Upper lobe of right lung (tissue), 1 donor: ENCODE results near the gene ATG12. TPM values are rescaled to one million over a fixed set of nuclear protein-coding genes. Genes with fewer than 3 reads are reported as not detected.

Experiments used
- ATAC-seq: fragments of 200-7000 bp; cut with Tn5 transposase; one replicate; pipeline ENCODE4 v1.9.1; 2020; ENCODE audit warnings: mild to moderate bottlenecking, moderate library complexity
- DNase-seq: peaks from one replicate; pipeline ENCODE4 v3.0.0-alpha.2; 2020
- H3K27ac ChIP-seq: fragments of 200-600 bp; one replicate; pipeline ENCODE4 v1.8.0; 2022
- H3K27me3 ChIP-seq: fragments of 200-600 bp; one replicate; pipeline ENCODE4 v1.8.0; 2022; ENCODE audit warnings: mild to moderate bottlenecking
- H3K36me3 ChIP-seq: fragments of 200-600 bp; one replicate; pipeline ENCODE4 v1.8.0; 2022
- H3K4me1 ChIP-seq: fragments of 200-600 bp; one replicate; pipeline ENCODE4 v1.8.0; 2022
- H3K4me3 ChIP-seq: fragments of 200-600 bp; one replicate; pipeline ENCODE4 v1.8.0; 2022; ENCODE audit warnings: mild to moderate bottlenecking
- H3K9me3 ChIP-seq: fragments of 200-600 bp; one replicate; pipeline ENCODE4 v1.8.0; 2022
- intact Hi-C: fragments of 100-400 bp; cut with DNase I; formaldehyde crosslinking; loops from one replicate; pipeline ENCODE4 v1.11.0; 2022
- total RNA-seq: library from RNA; stranded (reverse); fragmentation: NEBNext Ultra II Directional; extraction: Animal tissue kit (Norgen Biotek cat#: 25700); gene quantifications from one replicate; pipeline ENCODE4 v1.2.1, GENCODE V29; 2021
- TF ChIP-seq, protein P1 (sequence below): fragments of 200-600 bp; IDR thresholded peaks from one replicate; pipeline ENCODE4 v1.8.0; 2022; ENCODE audit warnings: antibody characterized with exemption
- donor health status: DM: no; HTN: yes; CAD: no; lungs with severe emphysema.

The ATG12 gene
- total RNA-seq, 1 donor from 2014 or later, result 36.5 TPM

DNA sequence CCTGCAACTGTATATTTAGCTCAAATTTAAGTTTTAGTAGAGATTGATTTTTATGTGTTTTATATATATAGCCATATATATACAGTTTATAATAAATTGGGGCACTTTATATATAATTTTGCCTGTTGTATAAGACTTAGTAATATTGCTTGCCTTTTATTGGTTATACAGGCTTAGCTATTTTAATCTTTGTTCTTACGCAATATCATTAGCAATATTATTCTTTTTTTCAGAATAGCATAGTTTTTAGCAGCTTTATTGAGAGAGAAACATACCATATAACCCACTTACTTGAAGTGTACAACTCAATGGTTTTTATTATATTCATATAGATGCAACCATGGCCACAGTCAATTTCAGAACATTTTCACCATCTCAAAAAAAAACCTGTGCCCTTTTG, 52.9 kb downstream of the ATG12 start:
- no peaks in the 10 kb centered on the region for H3K4me1 ChIP-seq
- no peak overlapping the region for H3K4me3 ChIP-seq
- H3K36me3 ChIP-seq, result no peaks in the 10 kb centered on the region
- H3K27me3 ChIP-seq, result peaks cover 3% of the 10 kb centered on the region
- no peak for ATAC-seq
- DNase-seq, result no peak
- no peaks in the 10 kb centered on the region for H3K9me3 ChIP-seq
- H3K27ac ChIP-seq, result no peak overlapping the region
- intact Hi-C loops, result no loop called here
- TF ChIP-seq, protein P1, sequence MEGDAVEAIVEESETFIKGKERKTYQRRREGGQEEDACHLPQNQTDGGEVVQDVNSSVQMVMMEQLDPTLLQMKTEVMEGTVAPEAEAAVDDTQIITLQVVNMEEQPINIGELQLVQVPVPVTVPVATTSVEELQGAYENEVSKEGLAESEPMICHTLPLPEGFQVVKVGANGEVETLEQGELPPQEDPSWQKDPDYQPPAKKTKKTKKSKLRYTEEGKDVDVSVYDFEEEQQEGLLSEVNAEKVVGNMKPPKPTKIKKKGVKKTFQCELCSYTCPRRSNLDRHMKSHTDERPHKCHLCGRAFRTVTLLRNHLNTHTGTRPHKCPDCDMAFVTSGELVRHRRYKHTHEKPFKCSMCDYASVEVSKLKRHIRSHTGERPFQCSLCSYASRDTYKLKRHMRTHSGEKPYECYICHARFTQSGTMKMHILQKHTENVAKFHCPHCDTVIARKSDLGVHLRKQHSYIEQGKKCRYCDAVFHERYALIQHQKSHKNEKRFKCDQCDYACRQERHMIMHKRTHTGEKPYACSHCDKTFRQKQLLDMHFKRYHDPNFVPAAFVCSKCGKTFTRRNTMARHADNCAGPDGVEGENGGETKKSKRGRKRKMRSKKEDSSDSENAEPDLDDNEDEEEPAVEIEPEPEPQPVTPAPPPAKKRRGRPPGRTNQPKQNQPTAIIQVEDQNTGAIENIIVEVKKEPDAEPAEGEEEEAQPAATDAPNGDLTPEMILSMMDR, result no peak

DNA sequence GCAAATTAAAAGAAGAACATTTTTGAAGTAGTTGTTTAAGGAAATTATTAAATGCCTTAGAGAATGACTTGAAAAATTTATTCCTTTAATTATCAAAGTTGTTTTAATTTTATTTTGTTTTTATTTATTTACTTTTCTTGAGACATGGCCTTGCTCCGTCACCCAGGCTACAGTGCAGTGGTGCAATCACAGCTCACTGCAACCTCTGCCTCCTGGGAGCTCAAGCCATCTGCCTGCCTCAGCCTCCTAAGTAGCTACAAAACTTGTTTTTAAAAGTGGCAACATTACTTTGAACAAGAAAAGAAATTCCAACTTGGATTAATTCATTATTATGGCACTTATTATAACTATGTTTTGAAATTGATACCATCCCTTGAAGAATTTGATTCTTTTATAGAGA, 53.9 kb downstream of the ATG12 start:
- Histone ChIP-seq H3K4me3 (no peak overlapping the region), H3K4me1 (no peaks in the 10 kb centered on the region), H3K27ac (no peak overlapping the region), H3K27me3 (peaks cover 3% of the 10 kb centered on the region), H3K9me3 (no peaks in the 10 kb centered on the region), H3K36me3 (no peaks in the 10 kb centered on the region)
- no peak for DNase-seq
- TF ChIP-seq, protein P1, result no peak
- no peak for ATAC-seq
- intact Hi-C loops, result no loop called here

DNA sequence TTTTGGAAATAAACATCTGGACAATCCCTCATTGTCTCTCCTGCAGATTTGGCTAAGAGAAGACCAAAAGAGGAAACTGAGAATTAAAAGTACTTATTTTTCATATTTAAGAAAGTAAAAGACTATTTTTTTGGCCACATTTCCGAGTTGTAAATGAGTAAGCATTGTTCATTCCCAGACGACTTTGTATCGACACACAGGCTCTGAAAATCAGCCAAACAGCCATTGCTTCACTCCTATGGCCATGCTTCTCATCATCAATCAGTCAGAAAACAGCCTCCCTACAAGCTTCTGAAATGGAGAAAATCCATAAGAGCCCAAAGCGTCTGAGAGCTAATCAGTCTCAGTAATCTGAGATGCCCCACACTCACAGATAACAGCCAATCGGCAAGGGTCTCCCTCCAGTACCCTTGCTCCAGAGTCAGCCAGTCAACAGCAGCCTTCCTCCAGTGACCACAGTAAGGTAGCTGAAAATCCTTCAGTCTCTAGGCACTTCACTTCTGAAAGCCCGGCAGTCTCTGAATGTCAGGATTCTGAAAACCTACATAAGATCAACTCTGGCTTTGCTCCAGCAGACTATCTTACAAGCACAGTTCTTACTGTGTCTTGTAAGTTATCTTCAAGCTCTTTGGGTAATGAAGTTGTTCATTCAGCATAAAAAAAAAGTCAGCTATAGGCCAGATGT, 55.8 kb downstream of the ATG12 start:
- Histone ChIP-seq H3K27ac (no peak overlapping the region), H3K9me3 (no peaks in the 10 kb centered on the region), H3K4me1 (no peaks in the 10 kb centered on the region), H3K27me3 (peaks cover under 1% of the 10 kb centered on the region), H3K4me3 (no peak overlapping the region), H3K36me3 (no peaks in the 10 kb centered on the region)
- ATAC-seq, result no peak
- TF ChIP-seq, protein P1, result no peak
- no peak for DNase-seq
- intact Hi-C loops, result no loop called here

DNA sequence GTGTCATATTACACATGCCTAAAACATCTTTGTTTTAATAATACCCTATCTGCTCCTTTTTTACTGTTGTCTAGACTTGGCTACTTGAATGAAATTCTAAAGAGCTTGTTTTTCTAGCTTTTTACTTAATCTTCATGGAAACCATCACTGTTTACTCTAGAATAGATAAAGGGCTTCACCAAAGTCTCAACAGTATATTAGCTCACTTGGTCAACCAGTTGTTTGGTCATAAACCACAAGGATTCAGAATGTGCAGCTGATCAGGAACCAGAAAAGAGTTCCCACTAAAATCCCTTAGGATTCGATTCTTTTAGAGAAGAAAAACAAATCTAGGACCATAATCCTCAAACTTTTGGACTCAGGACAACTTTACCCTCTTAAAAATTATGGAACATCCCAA, 62.9 kb downstream of the ATG12 start:
- no peaks in the 10 kb centered on the region for H3K27me3 ChIP-seq
- TF ChIP-seq, protein P1, result no peak
- intact Hi-C loops, result no loop called here
- no peak overlapping the region for H3K27ac ChIP-seq
- no peak for ATAC-seq
- no peaks in the 10 kb centered on the region for H3K9me3 ChIP-seq
- no peaks in the 10 kb centered on the region for H3K4me1 ChIP-seq
- no peak for DNase-seq
- H3K4me3 ChIP-seq, result no peak overlapping the region
- H3K36me3 ChIP-seq, result no peaks in the 10 kb centered on the region

Other genes starting within 250 kb of the ATG12 start
- 6.9 TPM for gene TICAM2, start 239.1 kb downstream of the ATG12 start, total RNA-seq
- 93.5 TPM for gene TMED7, start 215.5 kb downstream of the ATG12 start, total RNA-seq
- gene CDO1, start 24.9 kb downstream of the ATG12 start, total RNA-seq, result 20.1 TPM
- 70.4 TPM for gene AP3S1, start 370 bp upstream of the ATG12 start, total RNA-seq
- gene LVRN, start 120.9 kb upstream of the ATG12 start, total RNA-seq, result 0.20 TPM
- gene ARL14EPL, start 190.9 kb upstream of the ATG12 start, total RNA-seq, result not detected
- gene COMMD10, start 243.5 kb upstream of the ATG12 start, total RNA-seq, result 28.9 TPM